Muscle layer of duodenum (tissue), 2 donors: Measurements from ENCODE around the gene CDIP1.

Source experiments
- H3K27ac ChIP-seq: one replicate; pipeline ENCODE4 v1.7.0; 2013; ENCODE audit warnings: mild to moderate bottlenecking, low read length
- H3K27me3 ChIP-seq: one replicate; pipeline ENCODE4 v1.7.0; 2013; ENCODE audit warnings: low read depth, mild to moderate bottlenecking, control low read depth, low read length
- H3K36me3 ChIP-seq, 2 donors: one replicate each; pipeline ENCODE4 v1.7.0; 2013; ENCODE audit warnings: low read length in 2 of 2, control low read depth in 1 of 2, mild to moderate bottlenecking in 1 of 2; ENCODE audit not compliant: insufficient read depth in 2 of 2, control insufficient read depth in 1 of 2
- H3K4me1 ChIP-seq, 2 donors: one replicate each; pipeline ENCODE4 v1.7.0; 2013; ENCODE audit warnings: low read length in 2 of 2, mild to moderate bottlenecking in 2 of 2, control low read depth in 1 of 2, moderate library complexity in 1 of 2; ENCODE audit not compliant: insufficient read depth in 2 of 2, control insufficient read depth in 1 of 2
- H3K4me3 ChIP-seq, 2 donors: one replicate each; pipeline ENCODE4 v1.7.0; 2013; ENCODE audit warnings: low read length in 2 of 2, low read depth in 1 of 2, mild to moderate bottlenecking in 1 of 2
- H3K9me3 ChIP-seq, 2 donors: one replicate each; pipeline ENCODE4 v1.7.0; 2013; ENCODE audit warnings: low read length in 2 of 2, control low read depth in 1 of 2, mild to moderate bottlenecking in 1 of 2; ENCODE audit not compliant: control insufficient read depth in 1 of 2
- donor health status: healthy.

Gene CDIP1

DNA sequence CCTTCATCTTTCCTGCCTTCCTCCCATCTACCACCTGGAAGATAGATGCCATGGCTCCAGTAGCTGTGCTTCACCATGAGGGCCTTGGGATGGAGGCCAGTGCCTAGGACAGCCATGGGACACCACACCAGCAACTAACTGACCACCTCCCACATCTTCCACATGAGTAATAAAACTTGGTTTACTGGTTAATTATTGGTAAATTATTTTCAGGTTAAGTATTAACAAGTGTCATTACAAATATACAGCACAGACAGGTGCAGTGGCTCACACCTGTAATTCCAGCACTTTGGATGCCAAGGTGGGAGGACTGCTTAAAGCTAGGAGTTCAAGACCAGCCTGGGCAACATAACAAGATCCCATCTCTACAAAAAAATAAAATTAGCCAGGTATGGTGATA is 14.0 kb downstream of the CDIP1 start:
- Histone ChIP-seq H3K36me3 (no peaks in the 10 kb centered on the region), H3K27ac (no peak overlapping the region), H3K4me3 (no peak overlapping the region), H3K4me1 (peaks cover 7 to 26% of the 10 kb centered on the region in 2 donors), H3K27me3 (no peaks in the 10 kb centered on the region), H3K9me3 (no peaks in the 10 kb centered on the region)

GRCh38 chr16:4523686-4524085 is 14.9 kb downstream of the CDIP1 start:
- no peaks in the 10 kb centered on the region for H3K9me3 ChIP-seq
- peaks cover 0 to 21% of the 10 kb centered on the region in 2 donors for H3K4me1 ChIP-seq
- no peaks in the 10 kb centered on the region for H3K27me3 ChIP-seq
- H3K36me3 ChIP-seq = no peaks in the 10 kb centered on the region
- H3K27ac ChIP-seq = no peak overlapping the region
- no peak overlapping the region for H3K4me3 ChIP-seq

GRCh38 chr16:4522051-4522581 is 16.5 kb downstream of the CDIP1 start:
- Histone ChIP-seq H3K4me1 (peaks cover 0 to 21% of the 10 kb centered on the region in 2 donors), H3K36me3 (no peaks in the 10 kb centered on the region), H3K27me3 (no peaks in the 10 kb centered on the region), H3K27ac (no peak overlapping the region), H3K4me3 (no peak overlapping the region), H3K9me3 (no peaks in the 10 kb centered on the region)

DNA sequence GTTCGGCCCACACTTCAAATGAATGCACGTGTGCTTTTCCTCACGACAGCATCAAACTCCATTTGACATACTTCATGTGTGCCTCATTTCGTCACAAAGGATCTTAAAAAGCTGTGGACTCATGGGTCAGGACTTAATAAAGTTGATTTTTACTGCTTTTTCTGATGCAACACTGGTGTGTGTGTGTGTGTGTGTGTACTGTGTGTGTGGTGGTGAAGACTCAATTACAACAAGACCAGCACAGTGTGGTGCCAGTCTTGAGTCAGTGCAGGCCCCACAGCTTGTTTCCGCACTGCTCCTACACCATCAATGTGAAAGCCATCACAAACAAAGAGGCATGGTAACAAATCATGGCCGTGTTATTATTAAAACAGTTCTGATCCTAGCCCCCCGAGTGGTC is 17.7 kb downstream of the CDIP1 start:
- no peak overlapping the region for H3K27ac ChIP-seq
- no peaks in the 10 kb centered on the region for H3K9me3 ChIP-seq
- no peaks in the 10 kb centered on the region for H3K36me3 ChIP-seq
- peaks cover 8 to 25% of the 10 kb centered on the region in 2 donors for H3K4me1 ChIP-seq
- no peaks in the 10 kb centered on the region for H3K27me3 ChIP-seq
- H3K4me3 ChIP-seq = no peak overlapping the region

DNA sequence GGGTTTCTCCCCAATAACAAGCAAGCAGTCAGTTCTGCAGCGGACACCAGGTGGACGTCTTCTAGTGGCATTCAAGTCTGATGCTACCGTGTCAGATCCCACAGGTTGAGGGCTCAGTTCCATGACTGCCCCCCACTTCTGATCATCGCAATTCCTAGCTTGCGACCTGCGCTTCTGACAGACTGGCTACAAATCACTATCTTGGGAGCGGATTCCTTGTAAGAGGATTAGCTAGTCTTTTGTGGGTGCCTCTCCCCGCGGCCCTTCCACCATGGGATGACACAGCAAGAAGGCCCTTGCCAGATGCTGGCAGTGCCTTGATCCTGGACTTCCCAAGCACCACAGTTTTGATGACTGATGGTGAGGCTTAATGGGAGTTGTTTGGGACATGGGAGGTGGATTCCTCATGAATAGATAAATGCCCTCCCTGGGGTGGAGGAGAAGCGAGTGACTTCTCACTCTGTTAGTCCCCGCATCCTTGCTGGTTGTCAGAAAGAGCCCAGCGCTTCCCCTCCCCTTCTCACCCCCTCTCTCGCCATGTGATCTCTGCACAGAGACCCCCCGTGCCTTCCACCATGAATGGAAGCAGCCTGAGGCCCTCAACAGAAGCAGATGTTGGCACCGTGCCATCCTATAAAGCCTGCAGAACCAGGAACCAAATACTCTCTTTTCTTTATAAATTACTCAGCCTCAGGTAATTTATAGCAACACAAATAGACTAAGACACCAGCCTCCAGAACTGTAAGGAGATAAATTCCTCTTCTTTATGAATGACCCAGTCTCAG is 19.1 kb downstream of the CDIP1 start:
- Histone ChIP-seq H3K36me3 (no peaks in the 10 kb centered on the region), H3K4me1 (peaks cover 21 to 30% of the 10 kb centered on the region in 2 donors), H3K27me3 (no peaks in the 10 kb centered on the region), H3K27ac (no peak overlapping the region), H3K4me3 (no peak overlapping the region), H3K9me3 (no peaks in the 10 kb centered on the region)

- Histone ChIP-seq H3K9me3 (no peaks in the 10 kb centered on the region), H3K4me1 (peaks cover 25 to 43% of the 10 kb centered on the region in 2 donors), H3K27ac (no peak overlapping the region)
Measured at GRCh38 chr16:4517812-4518680, 20.5 kb downstream of the CDIP1 start.

DNA sequence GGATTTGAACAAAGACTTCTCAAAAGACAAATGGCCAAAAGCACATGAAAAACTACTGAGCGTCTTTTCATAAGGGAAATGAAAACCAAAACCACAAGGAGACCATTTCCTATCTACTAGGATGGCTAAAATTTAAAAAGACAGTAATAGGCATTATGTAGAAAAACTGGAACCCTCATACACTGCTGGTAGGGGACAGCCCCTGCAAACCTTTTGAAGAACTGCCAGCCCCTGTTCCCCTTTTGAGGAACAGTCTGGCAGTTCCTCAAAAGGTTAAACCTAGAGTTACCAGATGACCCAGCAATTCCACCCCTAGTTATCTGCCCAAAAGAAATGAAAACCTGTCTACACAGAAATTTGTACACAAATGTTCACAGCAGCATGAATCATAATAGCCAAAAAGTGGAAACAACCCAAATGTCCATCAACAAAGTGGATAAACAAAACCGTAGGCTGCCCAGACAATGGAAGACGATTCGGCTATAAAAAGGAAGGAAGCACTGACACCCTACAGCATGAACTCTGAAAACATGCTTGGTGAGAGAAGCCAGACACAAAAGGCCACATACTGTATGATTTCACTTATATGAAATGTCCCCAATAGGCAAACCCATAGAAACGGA is 22.9 kb downstream of the CDIP1 start:
- peak overlapping the region in 1 of 2 donors; percentile 7 for H3K4me3 ChIP-seq
- H3K9me3 ChIP-seq = no peaks in the 10 kb centered on the region
- peaks cover 7 to 22% of the 10 kb centered on the region in 2 donors for H3K36me3 ChIP-seq
- H3K27me3 ChIP-seq = no peaks in the 10 kb centered on the region
- peaks cover 29 to 41% of the 10 kb centered on the region in 2 donors for H3K4me1 ChIP-seq
- H3K27ac ChIP-seq = peak overlapping the region; percentile 65

More at GRCh38 chr16:4517812-4518680, 20.5 kb downstream of the CDIP1 start:
- H3K4me3 ChIP-seq = no peak overlapping the region
- peaks cover 0 to 4% of the 10 kb centered on the region in 2 donors for H3K36me3 ChIP-seq
- H3K27me3 ChIP-seq = no peaks in the 10 kb centered on the region

DNA sequence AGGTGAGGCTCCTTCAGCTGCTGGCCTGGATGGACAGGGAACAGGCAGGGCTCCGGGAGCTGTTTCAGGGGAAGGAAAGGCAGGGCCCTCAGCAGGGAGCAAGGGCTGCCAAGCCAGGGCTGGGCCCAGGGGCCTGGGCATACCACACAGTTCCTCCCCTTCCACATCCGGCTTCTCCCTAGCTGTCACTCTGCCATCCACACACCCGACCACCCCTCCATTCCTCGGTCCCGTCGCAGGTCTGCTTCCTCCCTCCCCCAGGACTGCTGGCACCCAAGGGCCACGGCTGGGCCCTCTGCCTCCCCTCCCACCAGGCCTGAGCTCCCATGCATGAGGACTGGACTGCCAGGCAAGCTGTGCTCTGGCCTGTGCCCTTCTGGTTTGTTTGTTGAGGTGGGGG is 24.0 kb downstream of the CDIP1 start:
- peaks cover 29 to 42% of the 10 kb centered on the region in 2 donors for H3K4me1 ChIP-seq
- H3K27ac ChIP-seq = peak overlapping the region; percentile 65
- H3K4me3 ChIP-seq = no peak overlapping the region
- no peaks in the 10 kb centered on the region for H3K9me3 ChIP-seq
- H3K27me3 ChIP-seq = no peaks in the 10 kb centered on the region
- H3K36me3 ChIP-seq = peaks cover 15 to 30% of the 10 kb centered on the region in 2 donors

DNA sequence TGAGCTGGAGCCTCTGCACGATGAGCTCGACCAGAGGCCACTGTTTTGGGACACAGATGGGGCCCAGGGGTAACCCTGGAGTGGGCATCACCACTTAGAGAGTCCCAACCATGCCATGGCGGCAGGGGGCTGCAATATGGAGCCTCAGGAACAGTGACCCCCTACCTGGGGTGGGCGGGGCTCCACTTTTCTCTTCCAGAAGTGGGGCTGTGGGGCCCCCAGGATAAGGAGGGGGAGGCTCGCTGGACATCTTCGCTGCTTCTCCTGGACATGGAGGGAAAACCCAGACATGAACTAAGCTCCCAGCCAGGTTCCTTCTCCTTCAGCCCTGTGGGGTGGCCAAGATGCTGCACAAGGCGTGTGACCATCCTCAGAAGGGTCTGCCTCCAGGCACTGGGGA is 24.7 kb downstream of the CDIP1 start:
- Histone ChIP-seq H3K9me3 (no peaks in the 10 kb centered on the region), H3K4me3 (no peak overlapping the region), H3K36me3 (peaks cover 22 to 38% of the 10 kb centered on the region in 2 donors), H3K4me1 (peaks cover 29 to 42% of the 10 kb centered on the region in 2 donors), H3K27ac (peak overlapping the region; percentile 65), H3K27me3 (no peaks in the 10 kb centered on the region)

DNA sequence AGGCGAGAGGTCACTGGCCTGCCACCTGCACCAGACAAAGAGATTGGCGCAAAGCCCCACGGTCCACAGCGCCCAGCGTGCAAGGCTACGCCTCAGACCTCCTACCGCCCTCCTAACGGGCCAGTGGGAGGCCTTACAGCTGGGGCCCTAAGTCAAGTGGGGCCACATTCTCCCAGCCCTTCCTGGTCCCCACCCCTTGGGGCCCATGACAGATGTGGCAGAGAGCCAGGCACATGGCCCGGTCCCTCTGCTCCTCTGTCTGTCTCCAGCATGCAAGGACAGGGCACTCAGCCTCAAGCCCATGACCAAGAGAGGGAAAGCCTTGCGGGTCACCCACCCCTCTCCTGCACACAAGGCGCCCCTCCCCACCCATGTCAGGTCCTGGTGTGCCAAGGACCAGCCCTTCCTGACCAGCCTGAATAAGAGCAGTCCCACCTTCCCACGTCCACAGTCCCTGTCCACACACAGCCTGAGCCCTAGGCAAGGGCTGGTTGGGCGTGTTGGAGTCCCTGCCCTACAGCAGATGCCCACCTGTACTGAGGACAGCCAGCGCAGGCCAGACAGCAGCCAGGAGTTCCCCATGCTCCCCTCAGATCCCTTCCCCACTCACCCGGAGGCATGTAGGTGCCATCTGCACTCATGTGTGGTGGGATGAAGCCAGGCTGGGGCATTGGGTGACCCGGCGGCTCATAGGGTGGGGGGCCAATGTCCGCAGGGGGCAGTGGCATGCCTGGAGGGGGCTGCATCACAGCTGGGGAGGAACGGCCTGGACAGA is 25.3 kb downstream of the CDIP1 start:
- no peak overlapping the region for H3K27ac ChIP-seq
- H3K36me3 ChIP-seq = peaks cover 28 to 44% of the 10 kb centered on the region in 2 donors
- no peaks in the 10 kb centered on the region for H3K9me3 ChIP-seq
- no peaks in the 10 kb centered on the region for H3K27me3 ChIP-seq
- peaks cover 29 to 42% of the 10 kb centered on the region in 2 donors for H3K4me1 ChIP-seq
- H3K4me3 ChIP-seq = no peak overlapping the region
